Activated T-cell treated with anti-CD3 and anti-CD28 coated beads, Interleukin-2, amount 50 U/mL, for 1 hour (primary cell): ENCODE data around the gene GFOD1.
"Not testable (repeated sequence)": the region's sequence is repeated elsewhere in the genome, so short reads cannot be mapped to it uniquely, and the experiment has no call there.

ENCODE experiments used
- DNase-seq: peaks from one replicate; pipeline ENCODE4 v3.0.0-alpha.2; 2020

The GFOD1 gene

GRCh38 chr6:13511913-13512717 lies 24.7 kb upstream of the GFOD1 start:
- no peak for DNase-seq

GRCh38 chr6:13511141-13511571 lies 23.8 kb upstream of the GFOD1 start:
- DNase-seq = not testable (repeated sequence)

- not testable (repeated sequence) for DNase-seq
Measured at GRCh38 chr6:13510433-13510832, 23.0 kb upstream of the GFOD1 start.

GRCh38 chr6:13508711-13509705 lies 21.6 kb upstream of the GFOD1 start:
- no peak for DNase-seq

GRCh38 chr6:13507306-13507860 lies 20.0 kb upstream of the GFOD1 start:
- no peak for DNase-seq

- no peak for DNase-seq
Measured at GRCh38 chr6:13505345-13505734, 17.9 kb upstream of the GFOD1 start.

- no peak for DNase-seq
Measured at GRCh38 chr6:13504611-13505344, 17.4 kb upstream of the GFOD1 start.

- DNase-seq = no peak
Measured at GRCh38 chr6:13500915-13501314, 13.5 kb upstream of the GFOD1 start.

- DNase-seq = no peak
Measured at GRCh38 chr6:13500264-13500663, 12.9 kb upstream of the GFOD1 start.

- no peak for DNase-seq
Measured at GRCh38 chr6:13496513-13497190, 9.3 kb upstream of the GFOD1 start.

GRCh38 chr6:13495818-13496217 lies 8.4 kb upstream of the GFOD1 start:
- DNase-seq = no peak

- DNase-seq = no peak
Measured at GRCh38 chr6:13495112-13495776, 7.8 kb upstream of the GFOD1 start.

GRCh38 chr6:13494137-13494536 lies 6.7 kb upstream of the GFOD1 start:
- DNase-seq = no peak

GRCh38 chr6:13493147-13493546 lies 5.7 kb upstream of the GFOD1 start:
- no peak for DNase-seq

- DNase-seq = no peak
Measured at GRCh38 chr6:13492357-13492756, 5.0 kb upstream of the GFOD1 start.

- DNase-seq = no peak
Measured at GRCh38 chr6:13491538-13491937, 4.1 kb upstream of the GFOD1 start.

GRCh38 chr6:13490402-13490801 lies 3.0 kb upstream of the GFOD1 start:
- no peak for DNase-seq

- no peak for DNase-seq
Measured at GRCh38 chr6:13488896-13489237, 1.5 kb upstream of the GFOD1 start.

- DNase-seq = peak; percentile 26
Measured at GRCh38 chr6:13488015-13488895, 855 bp upstream of the GFOD1 start.

GRCh38 chr6:13486679-13487121 lies 700 bp downstream of the GFOD1 start:
- DNase-seq = peak; percentile 64
